H9 (cell line): ENCODE data around the gene AGXT. TPM values are rescaled to one million over a fixed set of nuclear protein-coding genes. Genes with fewer than 3 reads are reported as not detected.

ENCODE experiments used
- DNase-seq: peaks from one replicate; pipeline ENCODE4 v3.0.0-alpha.2; 2017
- H2AFZ ChIP-seq: one replicate; pipeline ENCODE4 v1.6.1; 2013; ENCODE audit warnings: mild to moderate bottlenecking, low read length, control low read depth, moderate library complexity
- H2AK5ac ChIP-seq: 2 replicates; pipeline ENCODE4 v1.6.1; 2013; ENCODE audit warnings: low read length, control low read depth, mixed read lengths; ENCODE audit not compliant: insufficient read length
- H2BK120ac ChIP-seq: one replicate; pipeline ENCODE4 v1.6.1; 2013; ENCODE audit warnings: low read depth, mild to moderate bottlenecking, low read length, control low read depth, inconsistent platforms; ENCODE audit not compliant: poor library complexity, severe bottlenecking
- H2BK12ac ChIP-seq: 2 replicates; pipeline ENCODE4 v1.6.1; 2013; ENCODE audit warnings: low read length, control low read depth, mixed read lengths, low read depth; ENCODE audit not compliant: insufficient read length
- H2BK15ac ChIP-seq: 2 replicates; pipeline ENCODE4 v1.6.1; 2013; ENCODE audit warnings: low read depth, low read length, control low read depth
- H2BK20ac ChIP-seq: one replicate; pipeline ENCODE4 v1.6.1; 2013; ENCODE audit warnings: low read depth, mild to moderate bottlenecking, low read length, control low read depth, inconsistent platforms; ENCODE audit not compliant: poor library complexity, severe bottlenecking
- H2BK5ac ChIP-seq: 2 replicates; pipeline ENCODE4 v1.6.1; 2013; ENCODE audit warnings: low read length, control low read depth, mixed read lengths; ENCODE audit not compliant: insufficient read length
- H3K14ac ChIP-seq: 2 replicates; pipeline ENCODE4 v1.6.1; 2013; ENCODE audit warnings: low read length, control low read depth; ENCODE audit not compliant: insufficient read depth
- H3K18ac ChIP-seq: 2 replicates; pipeline ENCODE4 v1.6.1; 2013; ENCODE audit warnings: low read depth, mild to moderate bottlenecking, mixed read lengths, low read length, control low read depth; ENCODE audit not compliant: insufficient read length
- H3K23ac ChIP-seq: 2 replicates; pipeline ENCODE4 v1.6.1; 2013; ENCODE audit warnings: low read length, control low read depth, mixed read lengths, low read depth; ENCODE audit not compliant: insufficient read length
- H3K23me2 ChIP-seq: 2 replicates; pipeline ENCODE4 v1.6.1; 2013; ENCODE audit warnings: low read depth, mild to moderate bottlenecking, mixed read lengths, low read length, control low read depth; ENCODE audit not compliant: insufficient read length, poor library complexity, severe bottlenecking
- H3K27ac ChIP-seq: 2 replicates; pipeline ENCODE4 v1.5.1; 2013; ENCODE audit warnings: low read length, control low read depth, mixed read lengths, low read depth; ENCODE audit not compliant: insufficient read length
- H3K27me3 ChIP-seq: 2 replicates; pipeline ENCODE4 v1.6.1; 2013; ENCODE audit warnings: low read length, control low read depth, inconsistent platforms; ENCODE audit not compliant: insufficient read depth
- H3K4ac ChIP-seq: 2 replicates; pipeline ENCODE4 v1.6.1; 2013; ENCODE audit warnings: low read depth, mild to moderate bottlenecking, control low read depth, inconsistent platforms, low read length, moderate library complexity
- H3K4me1 ChIP-seq: 2 replicates; pipeline ENCODE4 v1.6.1; 2013; ENCODE audit warnings: low read length, control low read depth, inconsistent platforms; ENCODE audit not compliant: insufficient read depth
- H3K4me2 ChIP-seq: 2 replicates; pipeline ENCODE4 v1.6.1; 2013; ENCODE audit warnings: low read length, control low read depth, mixed read lengths; ENCODE audit not compliant: insufficient read length, insufficient read depth
- H3K56ac ChIP-seq: 2 replicates; pipeline ENCODE4 v1.6.1; 2013; ENCODE audit warnings: low read depth, mild to moderate bottlenecking, mixed read lengths, low read length, control low read depth; ENCODE audit not compliant: insufficient read length
- H3K79me1 ChIP-seq: 2 replicates; pipeline ENCODE4 v1.6.1; 2013; ENCODE audit warnings: low read depth, mild to moderate bottlenecking, moderate library complexity, low read length, control low read depth, inconsistent platforms; ENCODE audit not compliant: insufficient read depth, poor library complexity, severe bottlenecking
- H3K79me2 ChIP-seq: 2 replicates; pipeline ENCODE4 v1.6.1; 2013; ENCODE audit warnings: low read length, control low read depth, inconsistent platforms; ENCODE audit not compliant: insufficient read depth
- H3K9ac ChIP-seq: 2 replicates; pipeline ENCODE4 v1.6.1; 2013; ENCODE audit warnings: low read length, control low read depth, mixed read lengths; ENCODE audit not compliant: insufficient read length; ENCODE audit errors: extremely low read depth
- H3K9me3 ChIP-seq: one replicate; pipeline ENCODE4 v1.6.1; 2013; ENCODE audit warnings: low read depth, low read length, inconsistent platforms; ENCODE audit not compliant: control insufficient read depth
- H3T11ph ChIP-seq: one replicate; pipeline ENCODE4 v1.6.1; 2013; ENCODE audit warnings: mild to moderate bottlenecking, low read length, control low read depth, inconsistent platforms
- H4K20me1 ChIP-seq: one replicate; pipeline ENCODE4 v1.6.1; 2013; ENCODE audit not compliant: control insufficient read depth, insufficient read length, insufficient read depth
- H4K5ac ChIP-seq: 2 replicates; pipeline ENCODE4 v1.6.1; 2013; ENCODE audit warnings: low read depth, mild to moderate bottlenecking, mixed read lengths, low read length, control low read depth; ENCODE audit not compliant: insufficient read length
- H4K8ac ChIP-seq: replicated peaks from 2 replicates; pipeline ENCODE4 v1.6.1; 2013; ENCODE audit warnings: low read length, control low read depth, mixed read lengths, low read depth; ENCODE audit not compliant: insufficient read length
- H4K91ac ChIP-seq: 2 replicates; pipeline ENCODE4 v1.6.1; 2013; ENCODE audit warnings: low read depth, mild to moderate bottlenecking, moderate library complexity, mixed read lengths, low read length, control low read depth; ENCODE audit not compliant: insufficient read length
- H3K27ac Mint-ChIP-seq, 3 experiments: 2 replicates in 2 of 3; 3 replicates in 1 of 3; pipeline ENCODE4 v1.8.0; 2020 to 2021; ENCODE audit warnings: mixed read lengths in 3 of 3, mild to moderate bottlenecking in 1 of 3, moderate library complexity in 1 of 3
- H3K27me3 Mint-ChIP-seq: 2 replicates; pipeline ENCODE4 v1.8.0; 2021; ENCODE audit warnings: low read depth, mild to moderate bottlenecking, moderate library complexity, mixed read lengths
- H3K36me3 Mint-ChIP-seq, 3 experiments: 2 replicates in 2 of 3; 3 replicates in 1 of 3; pipeline ENCODE4 v1.8.0; 2020 to 2021; ENCODE audit warnings: low read depth in 3 of 3, mixed read lengths in 3 of 3; ENCODE audit not compliant: insufficient read depth in 1 of 3
- H3K4me1 Mint-ChIP-seq, 2 experiments: 2 replicates each; pipeline ENCODE4 v1.8.0; 2020; ENCODE audit warnings: mixed read lengths in 2 of 2
- H3K4me3 Mint-ChIP-seq, 2 experiments: 2 replicates in 1 of 2; 3 replicates in 1 of 2; pipeline ENCODE4 v1.8.0; 2020 to 2021; ENCODE audit warnings: mild to moderate bottlenecking in 2 of 2, mixed read lengths in 2 of 2, moderate library complexity in 1 of 2
- H3K9me3 Mint-ChIP-seq, 2 experiments: 2 replicates in 1 of 2; 3 replicates in 1 of 2; pipeline ENCODE4 v1.8.0; 2020; ENCODE audit warnings: mild to moderate bottlenecking in 2 of 2, mixed read lengths in 2 of 2, moderate library complexity in 1 of 2
- CTCF ChIP-seq: fragments of 200-600 bp; sonication (generic); conservative IDR thresholded peaks from 3 replicates; pipeline ENCODE4 v1.8.0; 2021; ENCODE audit warnings: antibody characterized with exemption, mild to moderate bottlenecking
- WGBS: extraction: QIAGEN DNeasy Blood & Tissue Kit; methylation state at CpG from one replicate; pipeline ENCODE4 v1.1.7; 2013; ENCODE audit warnings: missing lambda C conversion rate, low lambda C conversion rate, mixed read lengths; ENCODE audit not compliant: insufficient read length; ENCODE audit errors: extremely low coverage; 5-methylcytosine and 5-hydroxymethylcytosine counted together
- total RNA-seq: library from RNA; stranded (reverse); gene quantifications from 2 replicates; pipeline ENCODE4 v1.2.1, GENCODE V29; 2021

AGXT gene
- total RNA-seq, 1 experiment from 2014 or later: not detected

DNA sequence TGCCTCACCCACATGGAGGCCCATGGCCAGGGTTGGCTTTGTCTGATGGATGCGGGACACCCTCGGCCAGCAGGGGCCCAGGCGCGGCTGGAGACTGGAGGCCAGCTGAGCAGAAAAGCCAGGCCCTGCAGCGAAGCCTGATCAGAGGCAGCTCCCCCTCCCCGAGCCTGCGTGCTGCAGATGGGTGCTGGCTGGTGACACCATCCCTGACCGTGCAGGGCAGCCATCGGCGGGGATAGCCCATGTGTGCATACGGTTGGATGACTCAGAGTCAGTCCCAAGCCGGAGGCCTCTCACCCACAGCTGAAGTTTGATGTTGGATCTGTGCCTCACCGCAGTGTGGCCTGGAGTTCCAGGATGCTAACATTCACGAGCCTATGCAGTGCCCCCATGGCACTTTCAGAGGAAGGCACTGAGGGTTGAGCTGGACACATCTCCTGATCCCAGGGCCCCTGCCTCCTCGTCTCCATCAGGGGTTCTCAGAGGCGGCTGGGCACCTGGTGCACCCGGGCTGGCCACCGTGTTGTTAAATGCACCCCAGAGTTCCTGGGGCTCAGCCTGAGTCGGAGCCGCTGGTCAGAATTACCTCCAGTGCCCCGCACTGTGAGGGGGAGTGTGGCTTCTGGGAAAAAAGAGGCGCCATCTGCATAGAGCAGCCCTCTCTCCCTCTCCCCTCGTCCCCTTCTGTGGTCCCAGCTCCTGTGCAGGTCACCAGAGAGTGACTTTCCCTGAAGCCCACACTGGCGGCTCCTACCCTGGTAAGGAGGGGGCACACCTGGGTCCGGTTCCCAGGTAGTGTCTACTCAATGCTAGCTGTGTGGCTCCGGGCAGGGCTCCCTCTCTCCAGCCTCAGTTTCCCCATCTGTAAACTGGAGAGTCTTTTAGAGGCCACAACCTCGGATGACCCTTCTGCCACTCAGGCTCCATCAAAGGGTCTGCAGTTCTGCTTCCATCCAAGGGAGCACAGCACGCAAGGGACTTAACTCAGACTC is 29.2 kb upstream of the AGXT start:
- Histone ChIP-seq H3K27ac (no peak overlapping the region), H3K9ac (no peak overlapping the region), H3K14ac (no peak overlapping the region; the same call in 1 of the 2 replicates), H3K4ac (no peak overlapping the region), H4K8ac (no peak overlapping the region), H3T11ph (no peak overlapping the region), H3K23me2 (no peaks in the 10 kb centered on the region), H3K18ac (no peak overlapping the region), H3K79me1 (no peaks in the 10 kb centered on the region), H4K5ac (no peak overlapping the region), H3K9me3 (no peaks in the 10 kb centered on the region), H3K56ac (no peak overlapping the region), H3K79me2 (no peaks in the 10 kb centered on the region; the same call in 1 of the 2 replicates), H2BK20ac (no peak overlapping the region), H4K91ac (no peak overlapping the region), H3K4me2 (no peak overlapping the region), H2BK12ac (no peak overlapping the region), H3K4me1 (peaks cover 2% of the 10 kb centered on the region; the same call in 1 of the 2 replicates), H2AFZ (no peak overlapping the region), H3K23ac (no peak overlapping the region), H3K27me3 (no peaks in the 10 kb centered on the region), H2BK5ac (no peak overlapping the region), H2BK120ac (no peak overlapping the region), H2AK5ac (no peak overlapping the region), H4K20me1 (no peaks in the 10 kb centered on the region), H2BK15ac (no peak overlapping the region)
- DNase-seq: no peak
- H3K36me3 Mint-ChIP-seq: no peaks in the 10 kb centered on the region; a peak in 2 of 7 replicates
- no CpG with 5 or more reads among the region's 28 CpGs for WGBS
- H3K4me1 Mint-ChIP-seq: peaks cover 23 to 35% of the 10 kb centered on the region in 2 experiments
- H3K27ac Mint-ChIP-seq: no peak overlapping the region
- no peak for TF ChIP-seq CTCF
- peaks cover 9% of the 10 kb centered on the region for H3K27me3 Mint-ChIP-seq
- 0 out of 5 replicates have a peak, but pooled peaks cover 0 to 2% of the 10 kb centered on the region in 2 experiments for H3K9me3 Mint-ChIP-seq
- no peak overlapping the region for H3K4me3 Mint-ChIP-seq
